OCI-LY7 (cell line): Measurements from ENCODE around the gene GFI1B. TPM values are rescaled to one million over a fixed set of nuclear protein-coding genes. Genes with fewer than 3 reads are reported as not detected.

Experiments used
- BruUV-seq: library from RNA; stranded (reverse); fragments of 400-500 nt; replicated peaks from 2 replicates; lab custom pipeline; 2021; lab: Mats Ljungman, UMichigan
- CTCF ChIA-PET: fragments of 300-600 bp; sonication (Branson Sonifier 250); formaldehyde crosslinking; loops from one replicate; lab custom pipeline; 2022; ENCODE audit warnings: antibody characterized with exemption; ENCODE audit not compliant: unreplicated experiment; lab: Charles Lee
- POLR2A ChIA-PET: fragments of 300-600 bp; sonication (Branson Sonifier 250); formaldehyde crosslinking; loops from one replicate; lab custom pipeline; 2022; ENCODE audit warnings: antibody characterized with exemption; lab: Charles Lee
- DNase-seq: peaks from one replicate; pipeline ENCODE4 v3.0.0-alpha.2; 2015; ENCODE audit warnings: low spot score
- H2AFZ ChIP-seq: fragments of 200-600 bp; sonication (generic), shearing (Covaris generic); 2 replicates; pipeline ENCODE4 v1.6.1; 2014; ENCODE audit warnings: mild to moderate bottlenecking, antibody characterized with exemption, low read length, moderate library complexity
- H3K27ac ChIP-seq: fragments of 200-600 bp; sonication (generic); 2 replicates; pipeline ENCODE4 v1.5.1; 2014; ENCODE audit warnings: mixed run types, low read depth, mild to moderate bottlenecking, moderate library complexity, low read length, inconsistent platforms; ENCODE audit not compliant: poor library complexity, severe bottlenecking
- H3K36me3 ChIP-seq: fragments of 200-600 bp; sonication (generic); 2 replicates; pipeline ENCODE4 v1.6.1; 2014; ENCODE audit warnings: mild to moderate bottlenecking, antibody characterized with exemption, low read length, moderate library complexity, mixed read lengths; ENCODE audit not compliant: insufficient read depth
- H3K4me1 ChIP-seq: fragments of 200-600 bp; sonication (generic); 2 replicates; pipeline ENCODE4 v1.5.1; 2014; ENCODE audit warnings: mild to moderate bottlenecking, low read length; ENCODE audit not compliant: insufficient read depth, poor library complexity, severe bottlenecking
- H3K4me2 ChIP-seq: fragments of 200-600 bp; sonication (generic); 2 replicates; pipeline ENCODE4 v1.6.1; 2014; ENCODE audit warnings: mild to moderate bottlenecking, low read length
- H3K4me3 ChIP-seq: fragments of 200-600 bp; sonication (generic); 2 replicates; pipeline ENCODE4 v1.5.1; 2014; ENCODE audit warnings: mild to moderate bottlenecking, low read depth, low read length; ENCODE audit not compliant: poor library complexity, severe bottlenecking
- H3K79me2 ChIP-seq: fragments of 200-600 bp; sonication (generic); 2 replicates; pipeline ENCODE4 v1.6.1; 2016; ENCODE audit warnings: low read depth, mild to moderate bottlenecking, low read length, moderate library complexity, mixed read lengths; ENCODE audit not compliant: insufficient read depth
- H3K9me2 ChIP-seq: fragments of 200-600 bp; sonication (generic); 2 replicates; pipeline ENCODE4 v1.6.1; 2016; ENCODE audit warnings: mild to moderate bottlenecking, low read length, mixed read lengths; ENCODE audit not compliant: insufficient read depth
- H3K9me3 ChIP-seq: fragments of 200-600 bp; sonication (generic); 2 replicates; pipeline ENCODE4 v1.6.1; 2014; ENCODE audit warnings: mild to moderate bottlenecking, mixed run types, low read length, mixed read lengths
- H4K20me1 ChIP-seq: fragments of 200-600 bp; sonication (generic); 2 replicates; pipeline ENCODE4 v1.6.1; 2014; ENCODE audit warnings: mild to moderate bottlenecking, antibody characterized with exemption, low read length, moderate library complexity, mixed read lengths; ENCODE audit not compliant: insufficient read depth
- EZH2phosphoT487 ChIP-seq: fragments of 200-600 bp; sonication (generic); IDR thresholded peaks from 2 replicates; pipeline ENCODE4 v1.6.1; 2018; ENCODE audit warnings: low read depth, borderline replicate concordance, mild to moderate bottlenecking, mixed run types, antibody characterized with exemption, low read length, moderate library complexity, mixed read lengths
- intact Hi-C: fragments of 100-400 bp; cut with micrococcal nuclease; formaldehyde crosslinking; loops from one replicate; pipeline ENCODE4 v1.10.0; 2022; ENCODE audit not compliant: unreplicated experiment
- total RNA-seq, 2 experiments: library from RNA; depleted of rRNA in 1 of 2; stranded (reverse); fragments of >200 nt in 1 of 2; shearing (Covaris generic) in 1 of 2; gene quantifications; 2 replicates each; pipeline ENCODE4 v1.2.3, GENCODE V29; 2014 to 2022
- TF ChIP-seq, protein P1 (sequence below): fragments of 200-600 bp; sonication (generic); conservative IDR thresholded peaks from 2 replicates; pipeline ENCODE4 v1.5.1; 2014; ENCODE audit warnings: mild to moderate bottlenecking, antibody characterized with exemption, low read length, moderate library complexity, mixed read lengths

GFI1B gene
- total RNA-seq, 2 experiments from 2014 or later = 0.50 to 4.9 TPM

DNA sequence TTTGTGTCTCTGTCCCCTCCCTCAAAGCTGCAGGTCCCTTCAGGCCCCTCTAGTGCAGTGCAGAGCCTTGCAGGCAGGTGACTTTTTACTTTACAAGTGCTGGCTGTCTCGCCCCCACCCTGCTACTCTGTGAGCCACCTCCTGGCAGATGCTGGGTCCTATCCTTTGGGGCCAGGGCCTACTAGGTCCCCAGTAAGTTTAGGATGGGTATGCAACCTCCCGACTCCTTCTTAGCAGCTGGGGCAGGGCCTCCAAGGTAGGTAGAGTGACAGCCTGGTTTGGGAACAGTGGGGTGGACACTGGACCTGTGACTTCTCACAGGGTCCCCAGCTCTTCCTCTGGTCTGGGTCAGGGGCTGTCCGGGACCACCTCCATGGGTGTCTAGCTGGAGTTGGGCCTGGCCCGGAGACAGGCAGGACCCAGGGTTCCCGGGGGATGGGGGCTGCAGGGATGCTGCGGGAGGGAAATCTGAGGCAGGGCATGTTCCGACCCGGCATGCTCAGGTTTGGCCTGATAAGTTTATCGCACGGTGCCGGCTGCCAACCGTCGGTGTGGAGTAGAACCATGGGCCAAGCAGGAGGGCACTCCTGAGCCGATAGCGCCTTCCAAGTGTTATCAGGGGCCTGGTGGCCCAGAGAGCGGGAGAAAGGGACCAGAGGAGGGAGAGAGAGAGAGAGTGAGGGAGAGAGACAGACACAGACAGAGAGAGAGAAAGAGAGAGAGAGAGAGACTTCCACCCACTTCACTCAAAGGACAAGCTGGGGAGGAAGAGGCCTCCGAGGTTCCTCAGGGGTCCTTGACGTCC, 20.5 kb downstream of the GFI1B start:
- no TSS peak for BruUV-seq

DNA sequence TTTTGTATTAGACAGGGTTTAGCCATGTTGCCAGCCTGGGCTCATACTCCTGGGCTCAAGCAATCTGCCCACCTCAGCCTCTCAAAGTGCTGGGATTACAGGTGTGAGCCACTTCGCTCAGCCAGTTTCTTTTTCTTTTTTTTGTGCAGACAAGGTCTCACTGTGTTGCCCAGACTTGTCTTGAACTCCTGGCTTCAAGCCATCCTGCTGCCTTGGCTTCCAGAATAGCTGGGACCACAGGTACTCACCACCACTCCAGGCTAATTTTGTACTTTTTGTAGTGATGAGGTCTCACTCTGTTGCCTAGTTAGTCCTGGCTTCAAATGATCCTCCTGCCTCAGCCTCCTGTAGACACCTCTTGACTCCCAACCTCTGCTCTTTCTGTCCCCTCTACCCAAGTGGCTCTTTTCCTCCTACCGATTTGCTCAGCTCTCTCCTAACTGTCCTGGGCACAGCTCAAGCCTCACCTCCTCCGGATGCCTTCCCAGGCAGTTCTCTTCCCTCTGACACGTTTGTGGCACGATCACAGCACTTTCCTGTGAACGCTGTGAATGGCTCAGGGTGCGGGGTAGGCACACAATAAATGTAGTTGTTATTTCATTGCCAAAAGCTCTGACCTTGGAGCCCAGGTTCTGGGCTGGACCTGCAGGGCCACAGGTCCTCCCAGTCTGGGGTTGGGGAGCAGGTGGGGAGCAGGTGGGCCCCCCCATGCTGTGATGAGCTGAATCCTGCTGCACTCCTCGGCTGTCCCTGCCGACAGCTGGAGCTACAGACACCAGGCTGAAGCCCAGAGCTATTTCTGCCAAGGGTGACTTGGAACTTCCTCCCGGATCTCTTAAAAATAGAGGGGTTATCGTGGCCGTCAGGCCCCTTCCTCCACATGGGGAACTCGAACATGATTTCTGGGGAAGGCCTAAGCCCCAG, 23.9 kb downstream of the GFI1B start:
- DNase-seq = no peak
- Histone ChIP-seq H3K79me2 (no peaks in the 10 kb centered on the region), H3K27ac (no peak overlapping the region), H3K4me1 (no peaks in the 10 kb centered on the region), H4K20me1 (no peaks in the 10 kb centered on the region), H3K9me2 (no peaks in the 10 kb centered on the region), H3K9me3 (no peaks in the 10 kb centered on the region), H3K36me3 (no peaks in the 10 kb centered on the region), H2AFZ (no peak overlapping the region), H3K4me2 (no peak overlapping the region), H3K4me3 (no peak overlapping the region)
- ChIA-PET CTCF (no interaction called here), POLR2A (interaction anchor here (0.6 to 1.3 kb wide), 3 partner anchors 11 to 133 kb away, joined by 3 read pairs; partner anchors contain the start of gene GTF3C5)
- BruUV-seq = no TSS peak
- no peak for TF ChIP-seq EZH2phosphoT487
- TF ChIP-seq, protein P1, sequence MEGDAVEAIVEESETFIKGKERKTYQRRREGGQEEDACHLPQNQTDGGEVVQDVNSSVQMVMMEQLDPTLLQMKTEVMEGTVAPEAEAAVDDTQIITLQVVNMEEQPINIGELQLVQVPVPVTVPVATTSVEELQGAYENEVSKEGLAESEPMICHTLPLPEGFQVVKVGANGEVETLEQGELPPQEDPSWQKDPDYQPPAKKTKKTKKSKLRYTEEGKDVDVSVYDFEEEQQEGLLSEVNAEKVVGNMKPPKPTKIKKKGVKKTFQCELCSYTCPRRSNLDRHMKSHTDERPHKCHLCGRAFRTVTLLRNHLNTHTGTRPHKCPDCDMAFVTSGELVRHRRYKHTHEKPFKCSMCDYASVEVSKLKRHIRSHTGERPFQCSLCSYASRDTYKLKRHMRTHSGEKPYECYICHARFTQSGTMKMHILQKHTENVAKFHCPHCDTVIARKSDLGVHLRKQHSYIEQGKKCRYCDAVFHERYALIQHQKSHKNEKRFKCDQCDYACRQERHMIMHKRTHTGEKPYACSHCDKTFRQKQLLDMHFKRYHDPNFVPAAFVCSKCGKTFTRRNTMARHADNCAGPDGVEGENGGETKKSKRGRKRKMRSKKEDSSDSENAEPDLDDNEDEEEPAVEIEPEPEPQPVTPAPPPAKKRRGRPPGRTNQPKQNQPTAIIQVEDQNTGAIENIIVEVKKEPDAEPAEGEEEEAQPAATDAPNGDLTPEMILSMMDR = no peak
- intact Hi-C loops = no loop called here

More for the DNA sequence above, 20.5 kb downstream of the GFI1B start:
- POLR2A ChIA-PET = no interaction called here
- intact Hi-C loops = no loop called here
- no peak for DNase-seq
- Histone ChIP-seq H3K4me3 (no peak overlapping the region), H4K20me1 (no peaks in the 10 kb centered on the region), H3K9me3 (no peaks in the 10 kb centered on the region), H3K4me2 (no peak overlapping the region), H3K4me1 (peaks cover 10% of the 10 kb centered on the region), H3K9me2 (no peaks in the 10 kb centered on the region), H2AFZ (no peak overlapping the region), H3K79me2 (no peaks in the 10 kb centered on the region), H3K36me3 (no peaks in the 10 kb centered on the region), H3K27ac (no peak overlapping the region)
- CTCF ChIA-PET = no interaction called here
- no peak for TF ChIP-seq EZH2phosphoT487
- TF ChIP-seq, protein P1 = no peak
